NCI-H1105 treated with DMSO at 0.1 percent for 48 hours (cell line): ENCODE data around the gene FBP2.
A peak's percentile ranks its signal among the peaks of the same experiment; 100 is the strongest.
"Not testable (repeated sequence)": the region's sequence is repeated elsewhere in the genome, so short reads cannot be mapped to it uniquely, and the experiment has no call there.

Experiments
- DNase-seq: peaks from one replicate; lab custom pipeline; 2025; lab: John Stamatoyannopoulos, UW

FBP2 gene

GRCh38 chr9:94563548-94563947 is 30.1 kb downstream of the FBP2 start:
- no peak for DNase-seq

GRCh38 chr9:94560237-94560636 is 33.4 kb downstream of the FBP2 start:
- DNase-seq, result no peak

- no peak for DNase-seq
Observed at GRCh38 chr9:94557376-94557775, 36.2 kb downstream of the FBP2 start.

- DNase-seq, result peak; percentile 77
Observed at GRCh38 chr9:94554439-94555331, 38.9 kb downstream of the FBP2 start, which contains the start of gene PCAT7. PCAT7 (plus strand) TSS chr9:94555083.

- no peak for DNase-seq
Observed at GRCh38 chr9:94554078-94554438, 39.6 kb downstream of the FBP2 start.

GRCh38 chr9:94553029-94553938 is 40.3 kb downstream of the FBP2 start:
- DNase-seq, result no peak

GRCh38 chr9:94545940-94546339 is 47.7 kb downstream of the FBP2 start:
- no peak for DNase-seq

- not testable (repeated sequence) for DNase-seq
Observed at GRCh38 chr9:94544335-94544734, 49.3 kb downstream of the FBP2 start.

- DNase-seq, result no peak
Observed at GRCh38 chr9:94538908-94539307, 54.7 kb downstream of the FBP2 start.

GRCh38 chr9:94534901-94535300 is 58.7 kb downstream of the FBP2 start:
- no peak for DNase-seq

GRCh38 chr9:94533601-94534000 is 60.0 kb downstream of the FBP2 start:
- DNase-seq, result no peak

- no peak for DNase-seq
Observed at GRCh38 chr9:94533155-94533554, 60.5 kb downstream of the FBP2 start.

GRCh38 chr9:94528886-94529285 is 64.7 kb downstream of the FBP2 start:
- DNase-seq, result no peak

- DNase-seq, result no peak
Observed at GRCh38 chr9:94526951-94527350, 66.7 kb downstream of the FBP2 start.

- no peak for DNase-seq
Observed at GRCh38 chr9:94526271-94526670, 67.4 kb downstream of the FBP2 start.

- DNase-seq, result no peak
Observed at GRCh38 chr9:94525396-94526035, 68.1 kb downstream of the FBP2 start.

GRCh38 chr9:94517254-94517653 is 76.4 kb downstream of the FBP2 start:
- no peak for DNase-seq

- DNase-seq, result no peak
Observed at GRCh38 chr9:94514722-94515121, 78.9 kb downstream of the FBP2 start.

GRCh38 chr9:94511955-94512265 is 81.7 kb downstream of the FBP2 start:
- no peak for DNase-seq

GRCh38 chr9:94511134-94511954 is 82.3 kb downstream of the FBP2 start:
- no peak for DNase-seq
